GM12874 (cell line): ENCODE data around the gene SH2B2.

ENCODE experiments used
- TF ChIP-seq, protein P1 (sequence below): IDR thresholded peaks from 2 replicates; pipeline ENCODE4 v1.5.1; 2011; ENCODE audit warnings: low read depth, mild to moderate bottlenecking, control low read depth, low read length, moderate library complexity; ENCODE audit not compliant: insufficient read depth

Gene SH2B2

DNA sequence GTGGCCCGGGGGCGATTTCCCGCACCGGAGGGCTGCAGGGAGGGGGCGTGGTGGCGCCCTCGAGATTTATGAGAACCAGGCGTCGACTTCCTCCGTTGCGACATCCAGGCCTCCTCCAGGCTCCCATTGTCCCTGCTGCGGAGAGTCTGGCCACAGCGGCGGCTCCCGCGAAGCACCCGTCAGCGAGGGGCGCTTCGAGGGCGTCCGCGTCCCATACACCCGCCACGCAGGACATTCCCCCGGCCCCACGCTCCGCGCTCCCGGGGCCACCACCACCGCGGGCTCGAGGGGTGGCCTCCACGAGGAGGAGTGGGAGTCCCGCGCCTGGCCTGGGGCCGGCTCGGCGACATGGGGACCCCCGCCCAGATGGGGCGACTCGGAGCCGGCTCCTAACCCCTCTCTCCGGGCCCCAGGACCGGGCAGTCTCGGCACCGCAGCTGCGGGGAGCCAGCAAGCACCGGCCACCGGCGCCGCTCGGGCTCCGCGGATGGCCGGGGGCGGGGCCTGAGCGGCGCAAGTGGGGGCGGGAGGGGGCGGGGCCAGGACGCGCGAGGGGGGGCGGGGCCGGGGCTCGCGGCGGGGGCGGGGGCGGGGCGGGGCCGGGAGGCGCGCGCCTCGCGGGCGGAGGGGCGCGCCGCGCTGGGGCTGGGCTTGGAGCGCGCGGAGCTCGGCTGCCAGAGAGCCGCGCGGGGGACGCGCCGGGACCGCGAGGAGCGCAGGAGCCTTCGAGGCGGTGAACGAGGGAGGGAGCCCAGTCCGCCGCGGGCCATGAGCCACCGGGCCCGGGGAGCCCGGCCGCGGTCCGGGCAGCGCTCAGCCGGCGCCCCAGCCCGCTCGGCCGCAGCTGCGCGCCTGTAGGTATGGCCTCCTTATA, at the start of gene SH2B2:
TSS of gene SH2B2 (plus strand) at position 632 of the 874 bp plus-strand sequence. CDS start 13,683 bp downstream, outside the sequence.
- TF ChIP-seq, protein P1, sequence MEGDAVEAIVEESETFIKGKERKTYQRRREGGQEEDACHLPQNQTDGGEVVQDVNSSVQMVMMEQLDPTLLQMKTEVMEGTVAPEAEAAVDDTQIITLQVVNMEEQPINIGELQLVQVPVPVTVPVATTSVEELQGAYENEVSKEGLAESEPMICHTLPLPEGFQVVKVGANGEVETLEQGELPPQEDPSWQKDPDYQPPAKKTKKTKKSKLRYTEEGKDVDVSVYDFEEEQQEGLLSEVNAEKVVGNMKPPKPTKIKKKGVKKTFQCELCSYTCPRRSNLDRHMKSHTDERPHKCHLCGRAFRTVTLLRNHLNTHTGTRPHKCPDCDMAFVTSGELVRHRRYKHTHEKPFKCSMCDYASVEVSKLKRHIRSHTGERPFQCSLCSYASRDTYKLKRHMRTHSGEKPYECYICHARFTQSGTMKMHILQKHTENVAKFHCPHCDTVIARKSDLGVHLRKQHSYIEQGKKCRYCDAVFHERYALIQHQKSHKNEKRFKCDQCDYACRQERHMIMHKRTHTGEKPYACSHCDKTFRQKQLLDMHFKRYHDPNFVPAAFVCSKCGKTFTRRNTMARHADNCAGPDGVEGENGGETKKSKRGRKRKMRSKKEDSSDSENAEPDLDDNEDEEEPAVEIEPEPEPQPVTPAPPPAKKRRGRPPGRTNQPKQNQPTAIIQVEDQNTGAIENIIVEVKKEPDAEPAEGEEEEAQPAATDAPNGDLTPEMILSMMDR: no peak

DNA sequence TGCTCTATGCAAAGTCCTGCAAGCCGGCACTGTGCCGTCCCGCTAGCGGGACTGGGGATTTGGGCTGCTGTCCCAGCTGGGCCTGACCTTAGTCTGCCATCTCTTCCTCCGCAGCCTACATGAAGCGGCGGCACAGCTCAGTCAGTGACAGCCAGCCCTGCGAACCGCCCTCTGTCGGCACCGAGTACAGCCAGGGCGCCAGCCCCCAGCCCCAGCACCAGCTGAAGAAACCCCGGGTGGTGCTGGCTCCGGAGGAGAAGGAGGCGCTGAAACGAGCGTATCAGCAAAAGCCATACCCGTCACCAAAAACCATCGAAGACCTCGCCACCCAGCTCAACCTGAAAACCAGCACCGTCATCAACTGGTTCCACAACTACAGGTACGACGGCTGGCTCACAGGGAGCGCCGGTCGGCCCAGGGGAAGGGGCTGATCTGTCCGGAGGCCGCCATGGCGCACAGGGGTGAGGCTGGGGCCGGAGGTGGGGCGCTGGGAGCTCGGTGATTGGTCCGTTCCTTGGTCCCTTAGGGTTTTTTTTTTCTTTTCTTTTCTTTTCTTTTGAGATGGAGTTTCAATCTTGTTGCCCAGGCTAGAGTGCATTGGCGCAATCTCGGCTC, 47.4 kb upstream of the SH2B2 start:
- TF ChIP-seq, protein P1: no peak

DNA sequence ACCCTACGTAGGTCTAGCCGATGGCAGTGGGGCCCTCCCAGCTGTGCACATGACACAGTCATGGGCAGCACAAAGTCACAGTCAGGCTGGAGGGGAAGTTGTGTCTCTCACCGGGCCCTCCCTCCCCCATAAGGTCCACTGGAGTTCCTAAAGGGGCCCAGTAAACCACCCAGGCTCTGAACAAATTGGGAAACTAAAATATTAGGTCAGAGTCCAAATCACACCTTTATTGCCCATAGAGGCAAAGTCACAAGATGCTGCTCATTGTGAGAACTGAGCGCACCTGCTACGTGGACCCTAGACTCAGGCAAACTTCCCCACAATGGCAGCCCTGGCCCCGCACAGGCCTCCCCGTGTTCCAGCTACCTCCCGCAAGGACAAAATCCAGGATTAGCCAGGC, 45.2 kb upstream of the SH2B2 start:
- TF ChIP-seq, protein P1: no peak

GRCh38 chr7:102244601-102245000, 42.1 kb upstream of the SH2B2 start:
- TF ChIP-seq, protein P1: no peak

GRCh38 chr7:102248081-102248455, 38.6 kb upstream of the SH2B2 start:
- TF ChIP-seq, protein P1: no peak

DNA sequence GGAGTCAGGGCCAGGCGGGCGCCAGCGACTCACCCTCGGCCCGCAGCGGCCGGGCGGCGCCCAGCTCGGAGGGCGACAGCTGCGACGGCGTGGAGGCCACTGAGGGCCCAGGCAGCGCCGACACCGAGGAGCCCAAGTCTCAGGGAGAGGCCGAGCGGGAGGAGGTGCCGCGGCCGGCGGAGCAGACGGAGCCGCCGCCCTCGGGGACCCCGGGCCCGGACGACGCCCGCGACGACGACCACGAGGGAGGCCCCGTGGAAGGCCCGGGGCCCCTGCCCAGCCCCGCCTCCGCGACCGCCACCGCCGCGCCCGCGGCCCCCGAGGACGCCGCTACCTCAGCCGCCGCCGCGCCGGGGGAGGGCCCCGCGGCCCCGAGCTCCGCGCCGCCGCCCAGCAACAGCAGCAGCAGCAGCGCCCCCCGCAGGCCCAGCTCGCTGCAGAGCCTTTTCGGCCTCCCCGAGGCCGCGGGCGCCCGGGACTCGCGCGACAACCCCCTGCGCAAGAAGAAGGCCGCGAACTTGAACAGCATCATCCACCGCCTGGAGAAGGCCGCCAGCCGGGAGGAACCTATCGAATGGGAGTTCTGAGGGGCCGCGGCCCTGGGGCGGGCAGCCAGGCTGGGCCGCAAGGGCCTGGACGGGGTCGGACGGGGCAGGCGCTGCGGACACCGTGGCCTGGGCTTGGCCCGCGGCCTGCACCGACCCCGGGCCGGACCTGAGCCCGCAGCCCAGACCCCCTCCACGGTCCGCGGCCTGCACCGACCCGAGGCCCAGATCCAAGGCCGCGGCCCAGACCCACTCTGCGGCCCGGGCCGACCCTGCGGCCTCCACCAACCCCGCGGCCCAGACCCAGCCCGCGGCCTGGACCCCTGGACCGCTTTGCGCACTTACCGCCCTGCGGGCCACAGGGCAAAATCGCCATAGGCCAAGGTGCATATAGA, 37.9 kb upstream of the SH2B2 start:
- TF ChIP-seq, protein P1: no peak
